WTC11 (cell line): Measurements from ENCODE around the gene APBA1.

ENCODE experiments used
- CTCF ChIP-seq: fragments of 200-600 bp; IDR thresholded peaks from 2 replicates; pipeline ENCODE4 v1.8.0; 2022; ENCODE audit warnings: antibody characterized with exemption
- FOXJ3 ChIP-seq: sonication (generic); formaldehyde crosslinking; IDR thresholded peaks from 2 replicates; pipeline ENCODE4 v1.9.0; 2021; ENCODE audit warnings: missing genetic modification reagents, mild to moderate bottlenecking, borderline replicate concordance

GRCh38 chr9:69429281-69429680, 242.9 kb downstream of the APBA1 start:
- TF ChIP-seq CTCF = no peak
- no peak for TF ChIP-seq FOXJ3 (CRISPR knock-in tag)
